ENCODE results near the gene GDPD5.

GDPD5 gene

DNA sequence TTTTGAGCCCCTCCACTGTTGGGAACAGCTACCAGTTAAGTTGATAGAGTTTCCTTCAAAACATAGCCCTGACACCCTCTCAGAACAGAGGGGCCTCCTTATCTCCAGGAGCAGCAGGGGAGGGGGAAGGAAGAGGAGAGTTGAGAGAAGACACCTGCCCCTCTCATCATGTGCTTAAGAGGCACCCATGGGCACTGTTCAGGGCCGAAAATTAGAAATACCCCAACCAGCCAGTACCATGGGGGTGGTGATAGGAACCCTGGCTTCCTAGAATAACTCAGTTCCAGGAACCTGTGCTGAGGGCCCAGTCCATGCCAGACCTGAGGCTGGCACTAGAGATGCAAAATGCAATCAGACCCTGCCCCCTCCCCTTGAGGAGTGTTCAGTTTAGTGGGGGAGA, 9.3 kb upstream of the GDPD5 start:
- DNase-seq = no peak

DNA sequence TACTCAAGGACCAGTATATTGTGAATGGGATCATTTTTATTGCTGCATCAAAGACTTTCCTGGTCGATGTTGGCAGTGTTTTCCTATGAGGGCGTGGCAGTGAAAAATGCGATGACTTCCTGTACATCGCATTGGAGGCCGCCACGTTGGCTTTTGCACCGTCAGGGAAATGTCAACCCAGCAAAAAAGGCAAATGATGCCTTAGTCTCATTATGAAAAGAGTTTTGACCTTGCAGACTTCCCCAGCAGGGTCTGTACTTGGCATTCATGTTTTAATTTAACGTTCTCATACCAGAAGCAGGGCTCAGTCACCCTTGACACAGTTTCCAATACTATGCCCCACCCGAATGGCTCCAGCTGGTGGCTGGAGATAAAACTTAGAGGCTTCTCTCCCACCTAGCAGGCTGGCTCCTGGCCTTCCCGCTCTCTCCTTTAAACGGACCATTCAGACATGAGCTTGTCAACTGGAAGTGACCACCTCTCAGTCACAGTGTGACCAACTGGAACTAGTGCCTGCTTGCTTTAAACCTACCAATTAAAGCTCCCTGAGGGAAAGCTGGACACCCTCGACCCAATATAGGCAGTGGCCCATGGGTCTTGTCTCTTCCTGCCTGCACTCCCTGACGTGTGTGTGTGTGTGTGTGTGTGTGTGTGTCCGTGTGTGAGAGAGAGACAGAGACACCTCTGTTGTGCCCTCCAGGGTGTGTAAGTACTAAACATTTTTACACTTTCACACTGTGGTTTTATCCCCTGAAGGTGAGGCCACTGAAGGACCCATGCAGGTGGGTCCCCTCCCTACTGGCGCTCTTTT, 8.7 kb upstream of the GDPD5 start:
- no peak for DNase-seq

DNA sequence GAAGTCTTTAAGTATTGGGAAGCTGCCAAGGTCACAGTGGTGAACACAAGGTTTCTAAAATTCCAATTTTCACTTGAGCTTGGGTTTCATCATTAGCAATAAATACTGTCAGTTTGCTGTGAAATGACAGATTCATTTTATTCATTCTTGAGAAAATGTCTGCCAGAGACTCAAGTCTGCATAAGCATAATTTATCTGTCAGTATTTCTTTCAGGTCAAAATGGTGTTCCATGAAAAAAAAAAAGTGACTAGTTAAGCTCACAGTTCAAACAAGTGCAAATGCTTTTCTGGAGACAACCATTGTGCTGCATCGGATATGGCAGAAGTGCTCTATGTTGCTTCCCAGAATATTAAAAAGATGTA, 8.1 kb upstream of the GDPD5 start:
- no peak for DNase-seq

DNA sequence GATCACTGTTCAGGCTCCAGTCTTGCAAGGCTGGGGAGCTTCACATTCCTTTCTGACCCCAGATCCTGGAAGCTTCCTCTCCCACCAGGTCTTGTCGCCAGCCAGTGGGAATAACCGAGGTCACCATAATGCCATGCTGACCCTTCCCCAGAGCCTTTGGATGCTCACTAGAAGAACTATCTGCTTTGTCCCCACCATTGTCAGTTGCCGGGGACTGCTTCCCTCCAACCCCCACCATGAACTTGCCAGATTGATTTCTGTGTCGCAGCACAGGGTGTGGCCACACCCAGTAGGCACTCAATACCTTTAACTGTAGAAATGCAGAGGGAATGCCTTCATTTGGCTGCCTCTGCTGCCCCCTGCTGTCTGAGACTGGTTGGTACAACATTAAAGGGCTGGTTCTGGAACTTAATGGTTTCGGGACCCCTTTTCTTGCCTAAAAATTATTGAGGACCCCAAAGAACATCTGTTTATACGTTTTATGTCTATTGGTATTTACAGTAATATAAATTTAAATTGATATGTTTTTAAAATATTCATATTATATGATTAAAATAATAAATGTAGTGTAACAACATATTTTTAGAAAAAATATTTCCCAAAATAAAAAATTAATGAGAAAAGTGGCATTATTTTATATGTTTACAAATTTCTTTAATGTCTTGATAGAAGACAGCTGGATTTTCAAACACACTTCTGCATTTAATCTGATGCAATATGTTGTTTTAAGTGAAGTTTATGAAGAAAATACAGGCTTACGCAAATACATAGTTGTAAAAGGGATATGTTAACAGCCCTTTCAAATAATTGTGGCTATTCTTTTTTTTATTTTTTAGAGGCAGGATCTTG, 6.7 kb upstream of the GDPD5 start:
- no peak for DNase-seq

DNA sequence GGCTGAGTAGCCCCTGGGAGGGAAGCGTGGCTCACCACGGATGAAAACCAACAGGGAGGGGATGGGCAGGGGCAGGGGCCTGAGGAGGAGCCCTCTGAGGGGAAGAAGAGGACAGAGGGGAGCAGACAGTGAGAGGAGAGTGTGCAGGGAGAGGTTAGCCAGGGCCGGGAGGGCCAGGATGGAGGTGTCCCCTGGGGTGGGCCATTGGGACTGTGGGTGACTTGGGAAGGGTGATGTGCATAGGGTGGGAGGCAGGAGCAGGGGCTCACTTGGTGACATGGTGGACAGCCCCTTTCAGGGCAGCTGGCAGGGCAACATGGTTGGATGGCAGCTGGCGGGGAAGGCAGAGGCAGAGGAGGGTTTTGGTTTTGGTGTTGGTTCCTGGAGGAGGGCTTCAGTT, 5.6 kb upstream of the GDPD5 start:
- no peak for DNase-seq

DNA sequence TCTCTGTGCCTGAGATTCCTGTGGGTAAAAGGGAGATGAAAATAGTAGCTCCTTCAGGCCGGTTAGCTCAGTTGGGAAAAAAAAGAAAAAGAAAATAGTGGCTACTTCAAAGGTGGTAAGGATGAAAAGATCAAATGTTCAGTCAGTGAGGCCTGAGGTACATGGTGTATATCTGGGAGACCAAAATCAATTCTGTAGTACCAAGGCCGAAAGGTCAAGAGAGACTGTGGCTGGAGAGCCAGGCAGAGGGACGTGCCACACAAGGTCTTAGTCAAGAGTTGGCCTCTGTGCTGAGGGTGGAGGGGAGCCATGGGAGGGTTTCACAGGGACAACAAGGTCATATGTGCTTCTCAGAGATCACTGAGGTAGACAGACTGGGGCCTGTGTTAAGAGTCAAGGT, 4.8 kb upstream of the GDPD5 start:
- no peak for DNase-seq

DNA sequence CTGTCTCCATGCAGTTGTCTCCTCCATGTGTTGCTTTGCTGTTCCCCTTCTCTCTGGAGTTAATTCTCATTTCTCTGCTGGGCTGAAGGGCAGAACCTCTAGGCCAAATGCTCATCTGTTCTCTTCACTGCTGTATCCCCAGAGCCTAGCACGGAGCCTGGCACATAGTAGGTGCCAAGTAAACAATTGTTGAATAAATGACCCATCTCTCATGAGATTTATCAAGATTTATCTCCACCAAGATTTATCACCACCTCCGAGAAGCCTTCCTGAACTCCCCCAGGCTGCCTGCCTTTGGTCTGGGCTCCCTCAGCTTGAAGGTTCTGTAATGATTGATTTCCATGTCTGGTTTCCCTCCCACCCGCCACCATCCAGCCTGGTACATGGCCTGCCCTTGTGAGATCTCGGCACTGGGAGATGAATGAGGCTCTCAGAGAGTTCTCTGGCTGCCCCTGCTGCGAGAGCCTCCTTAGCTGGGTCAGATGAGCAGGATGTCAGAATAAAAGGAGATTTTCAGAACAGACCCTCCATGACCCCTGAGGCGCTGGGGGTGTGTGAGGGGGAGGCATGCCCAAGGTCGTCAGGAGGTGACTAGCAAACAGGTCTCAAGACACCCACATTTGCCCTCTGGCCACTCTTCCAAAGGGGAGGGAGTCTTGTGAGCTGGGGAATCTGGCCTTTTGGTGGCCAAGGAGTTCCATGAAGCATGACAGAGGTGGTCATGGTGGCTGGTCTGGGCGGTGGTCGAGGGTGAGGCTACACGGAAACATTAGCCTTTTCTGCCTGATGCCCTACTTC, 2.4 kb upstream of the GDPD5 start:
- DNase-seq = no peak

DNA sequence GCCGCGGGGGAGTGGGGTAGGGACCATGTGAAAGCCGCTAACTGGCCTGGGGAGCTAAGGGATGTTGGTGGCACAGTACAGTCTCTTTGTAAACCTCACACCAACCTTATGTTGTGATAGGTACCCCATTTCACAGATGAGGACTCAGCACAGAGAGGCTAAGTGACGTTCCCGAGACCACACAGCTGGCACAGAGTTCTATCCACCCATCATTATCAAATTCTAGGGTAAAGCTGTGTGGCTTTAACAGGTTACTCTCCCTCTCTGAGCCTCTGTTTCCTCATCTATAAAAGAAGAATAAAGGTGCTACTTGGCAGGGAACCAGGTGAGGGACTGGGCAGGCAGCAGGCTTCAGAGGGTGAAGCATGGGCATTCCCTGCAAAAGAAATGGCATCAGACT, 1.4 kb upstream of the GDPD5 start:
- DNase-seq = no peak

DNA sequence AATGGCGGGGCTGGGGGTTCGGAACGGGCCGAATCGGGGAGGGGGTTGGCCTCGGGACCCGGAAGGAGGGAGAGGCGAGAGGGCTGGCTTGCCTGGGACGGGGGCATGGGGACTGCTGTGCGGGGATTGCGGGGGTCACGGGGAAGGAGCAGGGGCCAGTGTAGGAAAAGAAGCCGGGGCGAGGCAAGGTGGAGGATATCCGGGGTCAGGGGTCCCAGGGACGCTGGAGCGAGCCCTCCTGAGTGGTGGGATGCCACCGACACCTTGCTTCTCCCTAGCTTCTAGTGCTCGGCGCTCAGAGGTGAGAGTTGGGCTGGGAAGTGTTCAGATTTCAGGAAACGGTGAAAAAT, 426 bp upstream of the GDPD5 start:
- no peak for DNase-seq

DNA sequence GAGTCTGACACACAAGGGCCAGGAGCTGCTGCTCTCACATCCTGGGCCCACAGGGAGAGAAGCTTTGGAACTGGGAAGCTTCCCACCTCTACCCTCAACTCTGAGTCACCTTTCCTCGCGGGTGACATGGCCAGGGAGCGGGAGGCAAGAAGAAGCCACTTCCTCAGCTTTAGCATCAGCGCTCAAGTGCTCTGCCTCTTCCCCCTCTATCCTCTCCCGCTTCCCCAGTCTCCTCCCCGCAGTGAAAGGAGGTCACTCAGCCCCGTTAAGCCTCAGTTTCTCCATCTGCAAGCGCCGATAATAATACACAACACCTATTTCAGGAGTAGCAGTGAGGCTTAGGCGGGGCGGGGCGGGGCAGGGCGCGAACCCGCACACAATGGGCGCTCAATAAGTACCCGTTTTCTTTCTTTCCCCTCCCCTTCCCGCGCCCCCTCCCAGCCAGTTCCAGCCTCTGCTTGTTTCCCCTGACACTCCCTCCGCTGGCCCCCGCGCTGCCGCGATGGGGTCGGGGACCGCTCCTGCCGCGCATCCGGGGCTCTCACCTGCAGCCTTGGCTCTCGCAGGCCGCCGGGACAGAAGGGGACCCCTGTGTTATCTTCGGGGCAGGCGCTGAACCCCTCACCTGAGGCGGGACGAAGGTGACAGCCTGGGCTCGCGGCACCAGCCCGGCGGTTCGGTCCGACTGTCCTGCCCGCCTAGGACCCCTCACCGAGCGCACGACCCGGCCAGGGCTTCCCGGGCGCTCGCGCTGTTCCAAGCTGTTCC, 892 bp downstream of the GDPD5 start:
- DNase-seq = no peak

DNA sequence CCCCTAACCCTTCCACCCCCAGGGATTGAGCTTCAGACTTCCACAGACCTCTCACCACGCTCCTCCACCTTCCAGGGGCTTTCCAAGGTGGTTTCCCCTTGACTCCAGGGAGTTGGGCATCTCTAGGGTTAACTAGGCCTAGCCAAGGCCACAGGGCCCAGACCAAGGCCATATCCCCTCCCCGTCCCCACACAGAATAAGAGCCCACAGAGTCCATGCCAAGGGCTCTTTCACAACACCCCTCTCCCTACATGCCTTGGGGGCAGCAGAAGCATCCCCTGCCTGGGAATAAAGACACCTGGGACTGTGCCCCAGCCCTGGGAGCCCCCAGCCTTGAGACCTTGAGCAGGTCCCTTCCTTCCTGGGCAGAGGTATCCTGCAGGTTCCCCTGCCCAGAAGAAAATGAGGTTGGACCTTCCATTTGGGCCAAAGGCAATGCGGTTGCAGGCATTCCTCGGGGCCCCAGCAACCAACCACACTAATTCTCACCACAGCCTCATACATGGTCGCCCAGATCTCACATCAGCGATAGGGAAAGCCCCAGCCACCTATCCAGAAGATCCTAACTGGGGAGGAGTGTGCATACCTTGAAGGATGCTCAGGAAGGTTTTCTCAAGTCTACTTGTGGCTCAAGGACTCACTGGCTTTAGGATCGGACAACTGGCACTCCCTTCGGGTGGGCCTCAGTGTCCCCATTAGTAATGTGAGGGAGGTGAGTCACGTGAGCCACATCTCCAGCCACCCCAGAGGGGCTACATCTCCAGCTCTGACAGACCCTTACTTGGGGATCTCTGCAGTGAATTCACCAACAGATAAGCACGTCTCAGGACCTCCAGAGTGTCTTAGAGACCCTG, 1.7 kb downstream of the GDPD5 start:
- no peak for DNase-seq

DNA sequence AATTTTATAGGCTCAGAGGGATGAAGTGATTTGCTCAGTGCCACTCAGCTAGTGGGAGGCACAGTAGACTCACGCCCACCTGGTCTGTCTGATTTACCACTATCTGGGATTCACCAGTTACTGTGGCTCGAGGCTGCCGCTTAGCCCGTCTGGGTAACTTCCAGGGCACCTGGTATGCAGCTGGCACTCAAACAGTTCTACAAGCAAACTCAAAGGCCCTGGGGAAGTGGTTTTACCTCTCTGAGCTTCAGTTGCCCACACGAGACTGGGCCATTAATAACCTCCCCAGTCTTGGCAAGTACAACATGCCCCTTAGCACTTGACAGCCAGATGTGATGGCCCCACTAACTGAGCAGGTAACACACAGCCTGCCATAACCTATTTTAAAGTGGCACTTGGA, 2.6 kb downstream of the GDPD5 start:
- no peak for DNase-seq

DNA sequence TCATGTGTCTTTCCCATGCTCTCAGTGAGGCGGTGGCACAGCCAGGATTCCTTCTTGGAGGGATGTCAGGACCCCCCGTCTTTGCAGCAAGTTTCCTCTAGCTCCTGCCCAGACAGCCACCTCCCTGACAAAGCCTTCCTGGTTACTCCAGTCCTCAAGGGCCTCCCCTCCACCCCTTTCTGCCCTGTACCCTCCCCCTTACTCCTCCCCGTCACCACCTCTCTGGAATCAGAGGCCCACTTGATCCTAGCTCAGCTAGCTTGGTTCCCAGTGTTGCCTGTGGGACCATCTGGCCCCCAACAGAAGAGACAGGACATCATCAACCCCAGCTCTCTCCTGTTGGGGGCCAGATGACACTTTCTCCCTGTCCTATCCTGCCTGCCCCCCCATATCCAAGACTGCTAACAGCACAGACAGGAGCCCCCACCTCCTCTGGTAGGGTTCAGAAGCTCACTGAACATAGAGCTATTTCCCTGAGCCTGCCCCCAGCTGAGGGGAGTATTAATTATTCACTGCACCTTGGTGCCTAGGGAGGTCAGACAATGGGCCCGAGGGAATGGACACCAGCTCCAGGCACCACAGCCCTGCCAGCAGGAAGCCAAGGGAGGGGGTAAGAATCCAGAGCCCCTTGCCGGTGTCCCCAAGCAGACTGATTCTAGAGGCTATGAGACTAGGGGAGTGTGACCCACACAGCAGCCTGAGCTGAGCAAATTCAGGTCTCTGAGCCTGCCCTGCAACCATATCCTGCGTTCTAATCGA, 3.3 kb downstream of the GDPD5 start:
- no peak for DNase-seq

DNA sequence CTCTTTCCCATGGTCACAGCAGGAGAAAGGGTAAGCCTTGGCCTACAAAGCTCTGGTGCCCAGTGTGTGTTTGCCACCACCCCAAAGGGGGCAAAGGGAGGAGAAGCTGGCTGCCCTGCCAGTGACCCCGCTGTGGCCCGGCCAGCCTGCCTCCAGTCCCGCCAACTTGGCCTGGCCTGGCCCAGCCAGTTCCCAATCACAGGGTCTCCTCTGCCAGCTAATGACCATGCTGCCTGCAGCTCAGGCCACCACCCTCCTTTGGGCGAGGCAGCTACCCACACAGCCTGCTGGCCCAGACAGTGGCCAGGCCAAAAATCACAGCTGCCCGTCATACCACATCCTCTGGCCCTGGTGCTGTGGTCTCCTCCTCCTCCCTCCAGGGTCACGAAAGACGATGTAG, 5.1 kb downstream of the GDPD5 start:
- DNase-seq = no peak

DNA sequence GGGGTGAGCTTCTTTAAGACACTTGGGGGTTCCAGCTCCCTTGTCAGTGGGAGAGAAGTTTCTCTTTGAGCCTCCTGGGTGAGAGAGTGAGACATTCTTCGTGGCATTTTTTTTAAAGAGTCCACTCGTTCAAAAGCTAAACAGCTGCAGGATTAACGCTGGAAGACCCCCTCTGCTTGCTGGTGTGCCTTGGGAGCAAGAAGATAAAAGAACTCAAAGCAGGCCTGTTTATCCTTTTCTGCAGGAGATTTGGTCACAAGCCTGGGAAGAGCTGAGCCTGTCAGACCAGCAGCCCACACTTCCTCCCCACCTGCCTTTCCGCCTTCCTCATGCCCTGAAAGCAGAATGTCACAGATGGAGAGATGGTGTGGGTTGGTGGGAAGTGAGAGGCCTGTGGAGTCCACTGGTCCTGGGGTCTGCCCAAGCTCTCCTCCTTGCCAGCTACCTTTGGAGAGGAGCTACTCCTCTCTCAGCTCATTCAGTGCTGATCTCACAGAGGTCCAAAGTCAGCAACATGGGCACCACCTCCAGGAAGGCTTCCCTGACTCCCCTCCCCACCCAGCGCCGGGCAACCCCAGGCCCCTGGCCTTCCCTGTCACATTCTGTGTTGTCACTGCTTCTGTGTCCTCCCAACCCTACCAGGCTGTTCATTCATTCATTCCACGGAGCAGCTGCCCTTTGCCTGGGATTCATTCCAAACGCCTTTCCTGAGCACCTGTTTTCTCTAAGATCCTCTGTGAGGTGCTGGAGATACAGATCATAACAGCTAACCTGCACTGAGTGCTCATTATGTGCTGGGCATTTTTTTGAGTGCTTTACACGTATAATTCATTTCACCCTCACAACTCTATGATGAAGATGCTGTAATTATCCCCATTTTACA, 6.7 kb downstream of the GDPD5 start:
- DNase-seq = no peak

DNA sequence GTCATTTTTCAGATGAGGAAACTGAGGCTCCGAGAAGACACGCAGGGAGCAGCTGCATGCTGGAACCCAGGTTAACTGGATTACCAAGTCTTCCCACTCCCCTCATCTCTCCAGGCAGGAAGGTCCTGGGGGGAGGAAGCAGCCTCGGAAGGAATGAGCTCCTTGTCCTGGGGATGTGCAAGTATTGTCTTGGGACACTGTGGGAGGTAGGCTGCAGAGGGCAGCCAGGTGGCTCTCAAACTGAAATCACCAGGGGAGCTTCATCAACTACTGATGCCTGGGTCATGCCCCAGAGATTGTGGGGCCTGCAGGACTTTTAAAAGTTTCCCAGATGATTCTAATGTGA, 7.6 kb downstream of the GDPD5 start:
- DNase-seq = no peak

DNA sequence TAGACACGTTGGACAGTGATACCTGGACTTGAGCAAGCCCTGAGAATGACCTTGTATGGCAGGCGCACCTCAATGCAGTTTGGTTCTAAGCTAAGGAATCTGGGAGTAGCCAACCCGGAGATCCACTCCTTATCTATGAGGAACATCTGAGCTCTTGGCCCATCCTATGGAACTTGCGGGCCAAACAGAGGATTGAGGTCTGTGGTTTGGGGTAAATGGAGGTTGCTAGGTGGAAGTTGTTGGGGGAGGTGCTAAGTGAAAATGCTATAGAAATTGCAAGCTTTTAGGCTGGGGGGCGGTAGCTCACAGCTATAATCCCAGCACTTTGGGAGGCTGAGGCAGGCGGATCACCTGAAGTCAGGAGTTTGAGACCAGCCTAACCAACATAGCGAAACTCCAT, 8.9 kb downstream of the GDPD5 start:
- no peak for DNase-seq

DNA sequence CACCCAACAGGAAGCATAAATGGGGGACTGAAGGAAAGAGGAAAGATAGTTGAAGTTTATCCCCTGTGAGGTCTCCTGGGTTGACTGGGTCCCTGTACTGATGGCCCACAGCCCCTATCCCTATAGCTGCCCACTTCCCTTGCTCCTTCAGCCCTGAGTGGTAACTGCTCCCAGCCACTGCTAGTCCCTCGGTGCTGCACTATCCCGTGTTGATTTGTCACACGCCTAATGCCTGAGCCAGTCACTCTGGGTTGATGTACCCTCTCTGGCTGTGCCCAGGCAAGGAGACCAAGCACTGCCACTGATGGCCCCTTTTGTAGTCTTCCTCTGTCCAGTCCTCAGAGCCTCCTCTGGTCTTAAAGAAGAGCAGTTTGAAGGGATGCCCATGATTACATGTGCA, 9.6 kb downstream of the GDPD5 start:
- no peak for DNase-seq

DNA sequence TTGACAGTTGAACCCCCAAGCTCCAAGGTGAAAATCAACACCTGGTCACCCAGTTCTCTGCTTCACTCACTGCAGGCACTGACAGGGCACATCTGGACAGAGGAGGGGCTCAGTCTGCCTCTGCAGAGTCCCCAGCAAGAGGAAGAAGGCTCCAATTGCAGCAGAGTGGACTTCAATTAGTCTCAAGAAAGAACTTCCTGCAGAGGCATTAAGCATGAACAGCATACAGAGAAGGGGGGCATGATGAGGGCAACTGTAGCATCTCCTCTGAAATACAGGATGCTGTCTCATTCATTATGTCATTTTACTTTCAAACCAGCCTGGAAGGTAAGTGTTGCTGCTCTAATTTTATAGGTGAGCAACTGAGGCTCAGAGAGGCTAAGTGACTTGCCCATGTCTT, 11.1 kb downstream of the GDPD5 start:
- DNase-seq = no peak

DNA sequence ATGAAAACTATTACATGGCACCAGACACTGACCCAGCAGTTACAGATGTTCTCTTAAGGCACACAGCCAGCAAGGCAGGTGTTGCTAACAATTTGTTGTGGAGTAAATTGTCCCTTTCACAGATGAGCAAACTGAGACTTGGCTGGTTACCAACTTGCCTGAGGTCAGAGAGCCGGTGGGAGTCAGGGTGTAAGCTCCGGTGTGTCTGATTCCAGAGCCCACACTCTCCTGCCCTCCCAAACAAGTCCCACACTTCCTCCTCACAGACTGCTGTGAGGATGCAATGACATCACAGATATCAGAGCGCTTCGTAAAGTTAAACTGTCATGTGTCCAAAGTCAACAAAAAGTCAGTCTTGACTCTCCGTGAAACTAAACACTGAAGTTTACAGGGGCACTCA, 12.5 kb downstream of the GDPD5 start:
- DNase-seq = no peak

DNA sequence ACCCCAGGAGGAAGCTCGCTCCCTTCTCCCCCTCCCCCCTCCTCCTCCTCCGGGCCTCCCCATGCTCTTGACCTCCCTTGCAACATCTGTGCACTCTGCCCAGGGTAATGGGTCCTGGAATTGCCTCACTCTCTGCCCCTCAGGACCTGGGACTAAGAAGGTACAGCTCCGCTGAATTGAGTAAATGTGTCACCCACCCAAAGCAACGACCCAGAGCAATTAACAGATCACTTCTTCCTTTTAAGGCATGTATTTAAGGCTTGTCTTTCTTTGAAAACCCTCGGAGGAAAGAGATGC, 15.1 kb downstream of the GDPD5 start:
- DNase-seq = no peak
